Frontal cortex (tissue), 4 donors: ENCODE results near the gene ARHGAP22. TPM values are rescaled to one million over a fixed set of nuclear protein-coding genes. Genes with fewer than 3 reads are reported as not detected.

ENCODE experiments used
- DNase-seq, 2 donors: peaks; one replicate each; pipeline ENCODE4 v3.0.0; 2012; ENCODE audit warnings: low spot score in 2 of 2
- FAIRE-seq: peaks from 2 replicates; lab custom pipeline; 2012; peaks lifted over from hg19 to GRCh38; lab: Jason Lieb, UNC
- total RNA-seq: library from RNA; depleted of rRNA; stranded (reverse); fragments of >200 nt; gene quantifications from one replicate; pipeline ENCODE4 v1.2.3, GENCODE V29; 2014
- donor health status: control.
- donor health status: control.
- donor health status: control.

ARHGAP22 gene
- total RNA-seq, 1 donor from 2014 or later, result 1.6 TPM

DNA sequence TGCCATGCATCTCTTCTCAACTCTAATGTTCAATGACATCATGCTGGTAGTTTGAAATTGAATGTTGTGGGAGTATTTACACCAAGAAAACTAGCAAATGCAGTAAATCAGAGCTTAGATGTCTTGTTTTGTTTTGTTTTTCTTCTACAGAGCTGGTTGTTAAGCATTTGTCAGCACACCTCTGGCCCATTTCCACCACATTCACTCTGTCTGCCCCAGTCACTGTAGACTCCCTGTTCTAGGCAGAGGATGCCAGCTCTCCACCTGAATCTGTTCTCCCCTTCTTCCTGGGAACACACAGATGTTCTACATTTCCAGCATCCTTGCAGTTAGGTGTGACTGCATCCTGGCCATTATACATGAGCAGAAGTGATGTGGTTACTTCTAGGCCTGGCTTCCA is 4.1 kb upstream of the ARHGAP22 start:
- no peak for DNase-seq
- no peak for FAIRE-seq

DNA sequence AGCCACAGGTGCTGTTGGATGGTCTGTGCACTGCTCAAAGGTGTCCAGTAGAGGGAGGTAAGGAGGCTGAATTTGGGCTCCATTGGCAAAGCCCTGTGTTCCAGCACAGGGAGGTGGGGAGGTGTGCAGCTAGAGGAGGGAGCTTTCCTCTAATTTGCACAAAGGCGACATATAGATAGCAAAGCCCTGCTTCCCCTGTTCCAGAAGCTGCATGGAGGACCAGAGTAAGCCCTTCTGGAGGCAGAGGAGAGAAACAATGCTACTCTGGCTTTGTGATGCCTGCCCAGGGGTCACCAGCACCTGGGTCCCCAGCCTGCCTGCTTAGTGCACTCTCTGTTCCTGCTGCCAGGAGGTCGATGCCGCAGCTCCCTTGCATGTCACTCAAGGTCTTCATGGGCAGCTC is 3.4 kb upstream of the ARHGAP22 start:
- FAIRE-seq (no peak), DNase-seq (no peak)

DNA sequence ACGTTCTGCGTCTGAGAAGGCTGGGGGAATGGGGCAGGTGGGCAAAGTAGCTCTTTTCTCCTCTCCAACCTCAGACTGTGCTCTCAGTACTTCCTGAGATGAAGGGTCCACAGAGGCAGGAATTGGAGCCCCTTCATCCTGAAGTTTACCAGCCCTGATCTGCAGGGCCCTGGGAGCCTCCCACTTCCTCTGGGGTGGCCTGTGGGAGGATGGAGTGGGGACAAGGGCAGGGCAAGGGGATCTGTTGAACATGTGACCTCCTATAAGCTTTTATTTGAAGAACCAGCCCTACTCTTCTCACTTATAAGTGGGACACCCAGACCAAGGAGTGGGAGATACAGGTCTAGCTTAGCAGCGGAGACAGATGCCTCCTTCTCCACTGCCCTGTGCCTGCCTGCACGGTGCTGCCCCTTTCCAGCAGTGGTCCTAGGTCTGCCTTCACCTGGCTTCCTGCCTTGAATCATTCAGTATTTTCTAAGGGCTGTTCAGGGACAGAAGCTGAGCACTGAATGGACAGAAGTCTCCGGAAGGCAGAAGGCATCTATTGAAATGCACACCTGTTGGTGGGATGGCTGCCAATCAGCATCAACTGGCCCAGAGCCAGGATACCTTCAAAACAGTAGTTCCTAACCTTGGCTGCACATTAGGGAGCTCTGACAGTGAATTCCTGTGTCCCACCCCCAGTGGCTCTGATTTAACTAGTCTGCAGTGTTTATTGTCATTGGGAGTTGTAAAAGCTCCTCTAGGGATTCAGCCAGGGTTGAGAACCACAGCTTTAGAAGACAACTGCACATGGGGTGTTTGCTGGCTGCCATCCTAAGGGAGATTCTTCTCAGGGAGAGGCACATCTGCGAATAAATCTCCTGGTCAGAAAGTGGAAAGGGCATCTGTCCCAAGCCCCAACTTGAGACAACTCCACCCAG is 2.7 kb upstream of the ARHGAP22 start:
- DNase-seq (no peak), FAIRE-seq (no peak)

DNA sequence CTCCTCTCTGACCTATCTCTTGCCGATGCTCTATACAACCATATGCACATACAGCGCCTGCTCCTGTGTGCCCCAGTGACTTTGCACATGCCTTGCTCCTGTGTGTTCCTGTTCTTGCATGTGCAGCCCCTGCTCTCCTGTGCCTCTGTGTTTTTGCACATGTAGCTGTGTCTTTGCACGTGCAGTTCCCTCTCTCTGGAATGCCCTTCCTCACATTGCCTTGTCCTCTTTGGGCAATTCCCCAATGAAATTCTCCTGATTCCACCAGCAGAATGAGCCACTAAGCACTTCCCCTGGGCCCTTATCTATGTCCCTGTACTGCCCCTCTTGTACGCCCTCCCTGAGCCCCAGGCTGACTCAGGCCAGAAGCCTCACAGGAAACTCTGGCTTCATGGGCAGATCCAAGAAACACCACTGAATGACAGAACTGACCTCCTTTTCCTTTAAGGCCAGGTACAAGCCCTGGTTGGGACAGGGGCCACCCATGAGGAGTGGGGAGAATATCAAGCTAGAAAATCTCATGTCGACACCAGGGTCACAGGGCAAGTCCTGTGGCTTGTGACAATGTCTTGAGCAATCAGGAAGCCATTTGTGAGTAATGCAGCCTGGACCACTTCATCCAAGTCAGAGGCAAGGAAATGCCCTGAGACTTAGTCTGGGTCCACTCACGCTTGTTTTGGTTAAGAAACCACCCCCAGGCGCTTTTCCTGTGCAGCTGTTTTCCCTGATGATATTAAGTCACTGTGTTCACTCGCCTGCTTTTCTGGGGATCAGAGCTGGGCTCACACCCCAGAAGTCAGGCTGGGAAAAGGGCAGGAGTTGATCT is 1.9 kb upstream of the ARHGAP22 start:
- DNase-seq (no peak), FAIRE-seq (no peak)

DNA sequence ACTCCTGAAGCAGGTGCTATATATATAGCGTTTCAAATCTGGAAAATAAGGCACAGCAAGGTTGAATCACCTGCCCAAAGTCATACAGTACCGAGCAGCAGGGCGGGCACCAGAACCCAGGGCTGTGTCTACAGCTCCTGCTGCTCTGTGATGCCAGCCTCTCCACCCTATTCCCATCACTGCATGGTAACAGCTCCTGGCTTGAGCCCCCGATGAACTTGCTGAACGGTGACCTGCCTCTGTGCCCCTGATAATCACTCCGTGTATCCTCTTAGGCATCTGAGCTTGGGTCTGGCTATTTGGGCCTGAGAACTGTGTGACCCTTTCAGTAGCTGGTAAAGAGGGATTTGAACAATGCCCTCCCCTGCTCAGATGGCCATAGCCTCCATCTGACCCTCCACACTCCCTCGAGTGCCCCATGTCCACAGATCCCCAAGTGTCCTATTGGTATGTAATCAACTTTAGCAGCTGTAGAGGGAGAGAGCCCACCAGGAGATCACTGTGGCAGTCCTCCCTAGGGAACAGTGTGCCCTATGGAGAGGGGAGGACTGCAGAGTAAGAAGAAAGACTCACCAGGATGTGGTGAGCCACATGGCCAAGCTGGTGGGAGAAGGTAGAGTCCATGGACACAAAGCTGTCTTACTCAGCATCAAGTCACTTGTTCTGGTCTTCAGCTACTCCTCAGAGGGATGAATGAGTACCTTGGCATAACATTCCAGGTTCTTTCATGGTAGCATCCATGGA is 1.1 kb upstream of the ARHGAP22 start:
- no peak for DNase-seq
- no peak for FAIRE-seq

DNA sequence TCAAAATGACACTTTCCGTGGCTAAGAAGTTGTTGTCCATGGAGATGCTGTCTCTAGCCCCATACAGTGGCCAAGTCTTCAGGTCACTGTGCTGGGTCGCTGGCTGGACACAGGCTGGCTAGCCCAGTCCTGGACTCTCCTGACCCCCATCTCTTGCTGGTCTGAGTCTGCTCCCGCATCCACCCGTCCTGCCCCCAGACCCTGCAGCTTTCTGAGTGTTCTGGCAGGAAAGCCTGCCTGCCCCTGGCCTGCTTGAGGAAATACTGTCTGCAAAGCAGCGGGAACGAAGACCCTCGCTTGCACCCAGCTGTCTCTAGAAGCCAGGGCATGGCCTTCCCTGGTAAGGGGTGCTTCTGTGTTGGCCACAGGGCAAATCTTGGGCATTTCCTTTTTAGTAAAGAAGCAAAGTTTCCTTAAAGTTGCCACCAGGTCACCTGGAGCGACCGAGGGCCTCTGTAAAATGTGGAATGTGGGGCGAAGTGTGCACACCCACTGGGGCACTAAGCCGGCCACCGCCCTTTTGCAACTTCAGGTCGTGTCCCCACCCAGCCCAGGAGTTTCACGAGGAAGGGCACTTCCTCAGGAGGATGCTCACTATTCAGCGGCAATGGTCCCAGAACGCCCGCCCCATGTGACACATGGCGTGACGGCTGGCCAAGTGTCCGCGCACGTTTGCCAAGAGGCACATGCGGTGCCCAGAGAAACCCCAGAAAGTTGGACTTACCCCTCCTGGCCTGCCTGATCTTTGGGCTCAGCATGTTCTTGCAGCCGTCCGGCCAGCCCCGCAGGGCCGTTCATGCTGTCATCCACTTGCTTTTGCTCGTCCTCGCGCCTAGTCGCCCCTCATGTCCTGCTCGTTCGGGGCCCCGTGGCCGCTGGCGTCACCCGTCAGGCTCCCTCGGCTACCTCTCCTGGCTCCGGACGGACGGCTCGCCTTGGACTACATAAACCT is 558 bp downstream of the ARHGAP22 start:
- no peak for FAIRE-seq

DNA sequence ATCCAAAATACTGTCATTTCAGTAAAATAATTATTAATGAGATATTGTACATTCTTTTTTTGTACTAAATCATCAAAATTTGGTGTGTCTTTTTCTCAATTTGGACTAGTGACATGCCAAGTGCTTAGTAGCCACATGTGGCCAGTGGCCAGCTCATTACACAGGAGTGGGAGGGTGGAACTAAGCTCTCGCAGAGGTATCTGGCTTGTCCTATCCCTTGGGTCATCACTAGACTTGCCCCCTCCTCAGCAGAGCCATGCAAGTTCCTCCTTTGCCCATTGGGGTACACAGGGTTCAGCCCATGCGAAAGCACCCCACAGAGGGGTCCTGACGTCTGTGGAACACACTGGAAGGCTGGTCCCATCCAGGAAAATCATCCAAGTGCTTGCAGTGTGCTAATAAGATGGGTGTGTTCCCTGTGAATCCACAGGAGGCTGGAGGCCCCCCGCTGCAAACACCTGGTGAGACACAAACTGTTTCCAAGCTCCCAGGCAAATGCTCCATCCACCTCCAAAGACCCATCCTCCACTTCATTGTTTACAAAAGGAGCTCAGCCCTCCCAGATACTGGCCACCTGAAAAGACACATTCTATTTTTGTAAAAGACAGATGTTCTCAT is 1.3 kb downstream of the ARHGAP22 start:
- no peak for DNase-seq
- no peak for FAIRE-seq

More for the DNA sequence above, 558 bp downstream of the ARHGAP22 start:
- DNase-seq, result peak in 1 of 2 donors; percentile 50

DNA sequence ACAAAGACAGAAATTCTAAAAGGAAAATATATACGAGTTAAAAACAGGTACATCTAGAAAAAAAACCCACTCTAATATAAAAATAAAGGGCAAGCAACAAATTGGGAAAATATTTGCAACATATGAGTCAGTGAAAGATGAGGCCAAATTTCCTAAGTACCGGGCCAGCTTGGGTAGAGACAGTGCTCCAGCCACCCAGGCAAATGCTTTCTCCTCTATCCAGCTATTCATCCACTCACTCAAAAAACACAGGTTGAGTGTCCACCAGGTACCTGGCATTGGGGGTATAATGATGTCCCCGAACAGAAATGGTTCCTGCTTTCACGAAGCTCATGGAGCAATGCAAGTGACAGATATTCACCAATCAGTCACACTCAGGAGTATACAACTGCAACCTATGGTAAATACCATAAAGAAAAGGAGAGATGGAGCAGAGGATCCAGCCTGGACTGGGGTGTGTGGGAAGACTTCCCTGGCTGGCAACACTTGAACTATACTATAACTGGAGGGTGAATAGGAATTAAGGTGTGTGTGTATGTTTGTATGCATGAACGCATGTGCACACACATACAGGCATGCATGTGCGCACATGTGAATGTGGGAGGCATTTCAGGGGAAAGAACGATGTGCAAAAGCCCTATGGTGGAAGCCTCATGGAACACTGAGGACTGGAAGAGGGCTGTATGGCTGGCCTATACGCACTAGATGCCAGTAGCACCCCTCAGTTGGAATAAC is 2.3 kb downstream of the ARHGAP22 start:
- FAIRE-seq, result no peak
- DNase-seq, result no peak

DNA sequence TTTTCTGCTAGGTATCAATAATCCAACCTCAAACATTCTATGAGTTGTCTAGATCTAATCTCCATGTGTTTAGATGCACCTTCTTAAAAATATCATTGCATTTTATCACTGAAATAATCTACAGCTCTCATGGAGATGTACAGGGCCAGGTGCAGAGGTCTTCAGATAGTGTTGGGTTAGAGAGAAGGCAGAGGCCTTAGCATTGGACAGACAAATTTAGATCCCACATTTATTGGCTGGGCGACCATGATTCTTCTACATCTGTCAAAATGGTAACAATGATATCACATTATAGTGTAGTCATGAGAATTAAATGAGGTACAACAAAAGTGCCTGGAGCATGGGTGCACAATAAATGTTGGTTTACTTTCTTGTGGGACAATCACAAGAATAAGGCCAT is 3.1 kb downstream of the ARHGAP22 start:
- no peak for DNase-seq
- no peak for FAIRE-seq

DNA sequence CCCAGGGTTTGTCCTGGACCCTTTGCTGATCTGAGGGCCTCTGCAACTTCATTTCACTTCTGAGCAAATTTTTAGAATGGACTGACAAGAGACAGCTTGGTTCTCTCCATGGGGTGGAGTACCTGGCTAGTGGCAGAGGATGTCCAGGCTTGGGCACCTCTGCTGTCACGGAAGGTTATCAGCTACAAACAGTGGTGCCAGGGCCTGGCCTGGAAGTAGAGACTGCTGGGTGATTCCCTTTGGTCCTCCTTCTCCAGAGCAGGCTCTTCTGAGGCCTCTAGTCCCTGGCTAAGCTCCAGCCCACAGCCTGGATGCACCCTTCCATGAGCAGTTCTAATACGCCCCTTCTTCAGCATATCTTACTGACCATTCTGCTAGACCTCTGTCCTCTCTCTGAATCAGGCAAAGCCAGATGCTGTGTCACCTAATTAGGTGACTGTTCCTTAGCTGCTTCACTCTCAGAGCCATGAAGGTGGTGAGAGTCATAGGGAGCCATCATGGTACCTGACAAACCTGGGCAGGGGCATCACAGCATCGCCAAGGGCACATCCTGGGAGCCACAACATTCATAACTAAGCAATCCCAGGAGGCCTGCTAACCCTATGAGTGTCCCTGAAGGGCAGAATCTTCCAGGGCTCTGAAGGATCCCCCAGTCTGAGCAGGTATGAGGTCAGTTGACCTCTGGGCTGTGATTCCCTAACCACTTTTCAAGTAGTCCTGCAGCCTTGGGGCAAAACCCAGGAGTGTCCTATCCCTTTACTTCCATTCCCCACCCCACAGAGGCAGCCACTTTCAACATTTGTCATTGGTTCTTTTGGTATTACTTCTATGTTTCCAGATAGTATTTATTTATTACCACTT is 4.0 kb downstream of the ARHGAP22 start:
- no peak for DNase-seq
- FAIRE-seq, result no peak

DNA sequence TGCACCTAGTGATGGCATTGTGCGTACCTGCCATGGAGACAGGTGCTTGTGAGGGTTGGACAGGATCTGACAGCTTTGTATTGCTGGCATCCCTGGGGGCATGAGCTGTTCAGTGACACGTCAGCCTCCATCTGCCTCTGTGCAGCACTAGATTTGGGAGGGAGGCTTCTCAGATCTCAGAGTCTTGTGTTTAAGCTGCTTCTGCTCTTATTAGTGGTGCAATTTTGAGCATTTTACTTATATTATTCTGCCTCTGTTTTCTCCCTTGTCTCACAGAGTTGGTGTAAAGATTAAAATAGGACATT is 5.1 kb downstream of the ARHGAP22 start:
- no peak for FAIRE-seq
- no peak for DNase-seq

DNA sequence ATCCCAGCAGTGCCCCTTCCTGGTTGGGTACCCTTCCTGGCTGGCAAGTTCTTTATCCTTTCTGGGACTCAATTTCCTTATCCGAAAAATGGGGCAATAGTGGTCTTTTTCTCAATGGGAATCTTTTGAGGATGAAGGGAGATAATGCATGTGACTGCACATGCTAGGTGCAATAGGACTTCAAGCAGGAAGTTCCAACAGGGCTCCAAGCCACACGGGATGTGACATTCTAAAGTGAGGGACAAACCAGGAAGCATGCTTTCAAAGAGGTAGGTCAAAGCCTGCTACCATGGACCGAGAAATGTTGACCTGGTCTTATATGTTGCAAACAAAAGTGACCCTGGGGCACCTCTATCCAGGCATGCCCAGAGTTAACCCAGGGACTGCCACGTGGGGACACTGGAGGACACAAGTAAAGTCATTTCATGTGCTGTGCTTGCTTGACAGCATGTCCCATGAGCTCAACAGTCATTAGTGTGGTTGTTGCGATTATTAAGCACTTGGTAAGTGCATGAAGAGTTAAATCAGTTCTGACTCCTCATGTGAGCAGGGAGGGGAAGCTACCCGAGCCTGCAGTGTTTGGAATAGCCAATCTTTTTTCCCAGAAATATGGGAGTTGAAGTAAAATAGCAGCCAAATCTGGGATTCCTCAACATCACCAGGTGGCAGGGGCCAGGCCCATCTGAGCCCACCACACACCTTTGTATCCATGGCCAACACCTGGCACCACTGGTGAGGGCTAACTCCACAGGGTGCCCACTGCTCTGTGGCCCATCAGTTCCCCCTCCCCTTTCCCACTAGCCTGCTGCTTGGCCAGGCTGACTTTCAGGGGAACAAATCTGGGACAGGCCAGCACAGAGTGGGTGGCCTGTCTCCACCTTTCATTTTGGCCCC is 5.7 kb downstream of the ARHGAP22 start:
- FAIRE-seq, result no peak
- DNase-seq, result no peak

DNA sequence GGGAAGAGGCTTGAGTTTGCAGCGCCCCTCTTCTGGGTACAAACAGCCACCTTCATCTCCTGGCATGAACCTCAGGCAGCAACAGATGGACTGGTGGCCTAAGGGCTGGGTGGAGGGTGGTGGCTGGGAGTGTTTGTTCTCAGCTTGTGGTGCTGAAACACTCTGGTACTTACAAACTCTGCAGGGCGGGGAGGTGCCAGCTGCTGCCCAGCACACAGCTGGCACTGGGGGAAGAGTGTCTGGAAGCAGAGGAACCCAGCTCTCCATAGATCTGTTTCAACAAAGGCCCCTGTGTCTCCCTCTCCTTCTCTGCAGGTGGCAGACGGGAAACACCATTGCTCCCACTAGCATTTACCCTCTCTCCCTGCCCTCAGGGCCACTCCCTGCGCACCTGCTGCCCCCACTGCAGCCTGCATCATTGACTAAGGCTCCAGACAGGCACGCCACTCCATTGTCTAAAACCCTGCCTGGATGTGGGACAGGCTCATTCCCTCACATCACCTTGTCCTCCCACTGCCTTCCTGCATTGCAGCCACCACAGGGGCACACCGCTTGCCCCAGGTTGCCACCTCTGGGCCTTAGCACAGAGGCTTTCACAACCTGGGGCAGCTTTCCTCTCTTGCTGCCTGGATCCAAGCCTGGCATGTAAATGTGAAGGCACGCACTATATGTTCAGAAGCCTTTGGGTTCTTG is 6.5 kb downstream of the ARHGAP22 start:
- no peak for FAIRE-seq
- peak; percentile 61 to 70 for DNase-seq

DNA sequence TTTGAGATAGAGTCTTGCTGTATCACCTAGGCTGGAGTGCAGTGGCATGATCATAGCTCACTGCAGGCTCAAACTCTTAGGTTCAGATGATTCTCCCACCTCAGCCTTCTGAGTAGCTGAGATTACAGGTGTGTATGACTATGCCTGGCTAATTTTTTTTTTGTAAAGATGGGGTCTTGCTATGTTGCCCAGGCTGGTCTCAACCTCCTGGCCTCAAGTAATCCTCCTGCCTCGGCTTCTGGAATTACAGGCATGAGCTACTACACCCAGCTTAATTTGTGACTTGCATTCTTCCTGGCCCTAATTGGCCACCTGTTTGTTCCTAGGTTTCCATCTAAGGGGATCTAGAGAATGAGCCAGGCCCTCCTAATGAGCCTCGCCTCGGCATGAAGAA is 9.3 kb downstream of the ARHGAP22 start:
- FAIRE-seq, result no peak

DNA sequence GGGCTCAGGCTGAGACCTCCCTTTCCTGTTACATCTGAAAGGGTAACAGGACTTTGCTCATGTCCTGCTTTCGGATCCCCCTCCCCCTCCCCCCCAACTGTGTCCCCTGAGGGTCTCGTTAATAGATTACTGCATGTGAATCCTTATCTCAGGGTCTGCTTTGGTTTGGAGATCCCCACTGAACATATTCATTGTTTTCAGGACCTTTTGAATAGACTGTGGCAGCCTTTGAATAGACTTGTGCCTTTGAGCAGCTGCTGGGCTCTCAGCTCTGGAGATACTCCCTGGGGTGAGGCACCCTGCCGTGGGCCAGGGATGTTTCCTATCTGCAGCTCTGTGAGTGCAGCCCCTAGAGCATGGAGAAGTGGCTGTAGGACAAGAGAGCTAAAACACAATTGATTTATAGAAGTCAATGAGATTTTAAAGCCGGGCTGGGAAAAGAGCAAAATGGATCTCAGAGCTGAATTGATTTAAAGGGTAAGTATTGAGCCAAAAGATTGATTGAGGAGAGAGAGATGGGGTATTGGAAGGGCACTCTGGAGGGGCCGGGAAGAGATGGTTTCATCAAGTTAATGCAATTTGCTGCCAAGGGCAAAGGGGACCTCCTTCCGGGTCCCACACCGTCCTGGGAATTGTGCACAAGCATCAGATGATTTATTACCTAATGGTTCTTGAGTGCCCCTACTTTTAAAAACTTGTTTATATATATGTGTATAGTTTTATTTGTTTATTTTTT is 9.9 kb downstream of the ARHGAP22 start:
- DNase-seq (no peak), FAIRE-seq (no peak)

More for the DNA sequence above, 9.3 kb downstream of the ARHGAP22 start:
- no peak for DNase-seq
